ENCODE results near the gene STK11.

STK11 gene

DNA sequence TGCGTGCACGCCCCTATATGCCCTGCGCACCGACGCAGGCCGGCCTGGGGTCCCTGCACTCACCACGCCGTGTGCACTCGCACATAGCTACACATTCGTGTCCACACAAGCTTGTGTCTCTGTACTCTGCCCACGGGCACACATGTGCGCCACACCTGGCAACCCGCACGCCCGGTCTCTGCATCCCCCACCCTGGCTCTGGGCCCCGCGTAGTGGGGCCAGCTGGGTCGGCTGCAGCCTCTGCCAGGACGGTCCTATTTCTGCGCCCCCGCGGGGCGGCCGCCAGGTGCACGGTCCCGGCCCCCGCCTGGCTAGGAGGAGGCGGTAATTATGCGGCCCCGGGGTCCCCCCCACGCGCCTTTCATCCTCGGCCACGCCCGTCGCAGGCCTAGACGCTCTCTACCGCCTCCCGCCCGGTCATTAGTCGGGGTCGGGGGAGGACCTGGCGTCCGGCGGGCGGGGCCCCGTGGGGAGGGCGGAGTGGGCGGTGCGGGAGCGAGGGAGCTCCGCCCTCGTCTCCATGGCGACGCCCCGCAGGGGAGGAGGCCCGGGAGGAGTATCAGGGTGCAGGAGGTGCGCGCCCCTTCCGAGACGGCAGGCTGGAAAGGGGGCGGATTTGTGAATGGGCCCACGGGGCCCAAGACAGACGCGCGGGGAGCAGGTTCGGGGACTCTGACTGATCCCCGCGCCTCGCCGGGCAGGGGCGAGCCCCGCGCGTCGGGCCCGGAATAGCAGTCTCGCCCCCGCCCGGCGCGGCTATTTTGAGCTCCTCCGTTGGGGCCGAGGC, 60.7 kb downstream of the STK11 start:
- Histone ChIP-seq H3K79me1 (ENCODE audit: low read length) (peaks cover 7% of the 10 kb centered on the region), H3K27ac (ENCODE audit: low read depth, low read length) (peak overlapping the region; percentile 56), H4K8ac (ENCODE audit: low read depth, low read length) (no peak overlapping the region), H2BK120ac (ENCODE audit: low read depth, low read length) (no peak overlapping the region), H3K4me3 (ENCODE audit: low read length) (peak overlapping the region; percentile 26), H3K18ac (ENCODE audit: low read length) (peak overlapping the region; percentile 44), H3K4me1 (ENCODE audit: control insufficient read depth, low read depth, low read length) (peaks cover 11% of the 10 kb centered on the region), H2BK5ac (ENCODE audit: low read length) (no peak overlapping the region), H3K79me2 (ENCODE audit: control insufficient read depth, insufficient read depth, low read length) (peaks cover 17% of the 10 kb centered on the region), H4K5ac (ENCODE audit: low read length) (no peak overlapping the region), H3K4me2 (ENCODE audit: low read length) (peak overlapping the region; percentile 99), H3K23ac (ENCODE audit: low read length) (no peak overlapping the region), H3K4ac (ENCODE audit: low read depth, low read length) (no peak overlapping the region), H3K56ac (ENCODE audit: low read length) (peak overlapping the region; percentile 85), H3K9ac (ENCODE audit: low read length) (peak overlapping the region; percentile 83), H3K36me3 (ENCODE audit: control insufficient read depth, insufficient read depth, low read length) (peaks cover 2% of the 10 kb centered on the region), H3K27me3 (ENCODE audit: insufficient read depth, low read length, poor library complexity) (no peaks in the 10 kb centered on the region), H2BK15ac (replicated peaks; ENCODE audit: low read depth) (no peak overlapping the region), H2AK5ac (ENCODE audit: low read length) (no peak overlapping the region)
- DNase-seq = peak; percentile 91
- WGBS (ENCODE audit: extremely low coverage, insufficient coverage, low lambda C conversion rate) = no CpG with 5 or more reads among the region's 84 CpGs

DNA sequence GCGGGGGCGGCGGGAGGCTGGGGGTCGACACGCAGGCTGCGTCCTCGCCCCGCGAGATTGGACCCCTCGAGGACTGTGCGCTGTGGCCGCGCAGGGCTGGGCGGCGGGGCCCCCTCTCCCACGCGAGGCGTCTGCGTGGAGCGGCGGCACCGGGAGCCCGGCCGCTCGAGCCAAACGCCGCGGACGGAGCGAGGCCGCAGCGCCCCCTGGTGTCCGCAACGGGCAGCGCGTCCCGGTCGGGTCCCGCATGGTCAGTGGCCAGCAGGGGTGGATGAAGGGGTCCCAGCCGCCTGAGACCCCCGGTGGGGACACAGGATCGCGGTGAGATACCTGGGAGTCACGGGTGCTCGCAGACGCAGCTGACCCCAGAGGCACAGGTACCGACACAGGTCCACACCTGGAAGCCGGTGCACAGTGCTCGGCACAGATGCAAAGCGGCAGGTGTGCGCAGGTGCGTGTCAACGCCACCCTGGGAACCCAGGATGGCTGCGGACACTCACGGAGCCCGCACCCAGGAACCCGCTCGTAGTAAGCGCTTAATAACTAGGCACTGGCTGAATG, 61.4 kb downstream of the STK11 start:
- no peak overlapping the region for H4K5ac ChIP-seq (ENCODE audit: low read length)
- H3K18ac ChIP-seq (ENCODE audit: low read length) = no peak overlapping the region
- no peak overlapping the region for H3K27ac ChIP-seq (ENCODE audit: low read depth, low read length)
- H3K36me3 ChIP-seq (ENCODE audit: control insufficient read depth, insufficient read depth, low read length) = peaks cover 6% of the 10 kb centered on the region
- H2BK5ac ChIP-seq (ENCODE audit: low read length) = no peak overlapping the region
- DNase-seq = peak; percentile 55
- no peak overlapping the region for H2BK120ac ChIP-seq (ENCODE audit: low read depth, low read length)
- H3K9ac ChIP-seq (ENCODE audit: low read length) = peak overlapping the region; percentile 64
- no peak overlapping the region for H4K8ac ChIP-seq (ENCODE audit: low read depth, low read length)
- no peak overlapping the region for H3K4ac ChIP-seq (ENCODE audit: low read depth, low read length)
- no peak overlapping the region for H3K23ac ChIP-seq (ENCODE audit: low read length)
- peak overlapping the region; percentile 50 for H3K4me2 ChIP-seq (ENCODE audit: low read length)
- H3K4me3 ChIP-seq (ENCODE audit: low read length) = no peak overlapping the region
- peaks cover 24% of the 10 kb centered on the region for H3K79me2 ChIP-seq (ENCODE audit: control insufficient read depth, insufficient read depth, low read length)
- H2BK15ac ChIP-seq (replicated peaks; ENCODE audit: low read depth) = no peak overlapping the region
- peaks cover 11% of the 10 kb centered on the region for H3K4me1 ChIP-seq (ENCODE audit: control insufficient read depth, low read depth, low read length)
- H3K79me1 ChIP-seq (ENCODE audit: low read length) = peaks cover 8% of the 10 kb centered on the region
- WGBS (ENCODE audit: extremely low coverage, insufficient coverage, low lambda C conversion rate) = no CpG with 5 or more reads among the region's 59 CpGs
- no peak overlapping the region for H2AK5ac ChIP-seq (ENCODE audit: low read length)
- peak overlapping the region; percentile 85 for H3K56ac ChIP-seq (ENCODE audit: low read length)
- H3K27me3 ChIP-seq (ENCODE audit: insufficient read depth, low read length, poor library complexity) = no peaks in the 10 kb centered on the region

DNA sequence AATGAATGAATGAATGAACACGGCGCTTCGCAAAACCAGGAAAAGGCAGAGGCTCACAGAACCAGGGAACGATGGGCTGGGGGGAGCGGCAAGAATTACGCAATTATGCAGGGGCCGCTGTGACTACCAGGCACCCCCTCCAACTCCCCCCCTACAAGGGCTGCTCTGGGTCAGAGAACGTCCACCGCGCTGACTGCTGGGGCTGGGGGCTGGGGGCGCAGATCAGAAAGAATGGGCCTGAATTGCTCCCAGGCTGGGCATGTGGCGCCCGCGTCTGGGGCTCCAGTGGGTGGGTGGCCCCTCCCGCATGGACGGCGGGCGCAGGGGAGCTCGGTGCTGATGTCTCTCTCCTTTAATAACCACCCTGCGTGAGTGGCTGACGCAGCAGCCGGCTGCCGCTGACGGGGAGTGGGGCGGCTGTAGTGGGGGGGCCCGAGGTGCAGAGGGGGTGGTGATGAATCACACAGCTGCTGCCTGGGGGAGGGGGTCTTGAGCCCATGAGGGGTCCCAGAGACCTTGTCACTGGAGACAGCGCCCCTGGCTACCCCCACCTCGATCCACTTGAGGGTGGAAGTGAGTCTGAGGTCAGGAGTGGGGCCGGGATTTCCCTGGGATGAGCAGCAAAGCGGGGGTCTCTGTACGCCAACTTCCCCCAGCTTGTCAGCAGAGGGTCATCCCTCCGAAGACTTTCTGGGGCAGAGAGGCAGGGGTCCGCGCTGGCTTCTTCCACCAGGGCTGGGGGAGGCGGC, 62.1 kb downstream of the STK11 start:
- peaks cover 11% of the 10 kb centered on the region for H3K79me1 ChIP-seq (ENCODE audit: low read length)
- H4K5ac ChIP-seq (ENCODE audit: low read length) = no peak overlapping the region
- H3K4me2 ChIP-seq (ENCODE audit: low read length) = no peak overlapping the region
- peaks cover 8% of the 10 kb centered on the region for H3K4me1 ChIP-seq (ENCODE audit: control insufficient read depth, low read depth, low read length)
- WGBS (ENCODE audit: extremely low coverage, insufficient coverage, low lambda C conversion rate) = no CpG with 5 or more reads among the region's 35 CpGs
- H2BK120ac ChIP-seq (ENCODE audit: low read depth, low read length) = no peak overlapping the region
- no peak overlapping the region for H3K18ac ChIP-seq (ENCODE audit: low read length)
- no peak overlapping the region for H4K8ac ChIP-seq (ENCODE audit: low read depth, low read length)
- H2BK5ac ChIP-seq (ENCODE audit: low read length) = no peak overlapping the region
- H3K27me3 ChIP-seq (ENCODE audit: insufficient read depth, low read length, poor library complexity) = no peaks in the 10 kb centered on the region
- H3K4me3 ChIP-seq (ENCODE audit: low read length) = no peak overlapping the region
- no peak overlapping the region for H2AK5ac ChIP-seq (ENCODE audit: low read length)
- no peak overlapping the region for H3K23ac ChIP-seq (ENCODE audit: low read length)
- H3K79me2 ChIP-seq (ENCODE audit: control insufficient read depth, insufficient read depth, low read length) = peaks cover 28% of the 10 kb centered on the region
- H3K56ac ChIP-seq (ENCODE audit: low read length) = no peak overlapping the region
- peaks cover 10% of the 10 kb centered on the region for H3K36me3 ChIP-seq (ENCODE audit: control insufficient read depth, insufficient read depth, low read length)
- H3K4ac ChIP-seq (ENCODE audit: low read depth, low read length) = no peak overlapping the region
- H2BK15ac ChIP-seq (replicated peaks; ENCODE audit: low read depth) = no peak overlapping the region
- H3K9ac ChIP-seq (ENCODE audit: low read length) = no peak overlapping the region
- DNase-seq = no peak
- H3K27ac ChIP-seq (ENCODE audit: low read depth, low read length) = no peak overlapping the region

DNA sequence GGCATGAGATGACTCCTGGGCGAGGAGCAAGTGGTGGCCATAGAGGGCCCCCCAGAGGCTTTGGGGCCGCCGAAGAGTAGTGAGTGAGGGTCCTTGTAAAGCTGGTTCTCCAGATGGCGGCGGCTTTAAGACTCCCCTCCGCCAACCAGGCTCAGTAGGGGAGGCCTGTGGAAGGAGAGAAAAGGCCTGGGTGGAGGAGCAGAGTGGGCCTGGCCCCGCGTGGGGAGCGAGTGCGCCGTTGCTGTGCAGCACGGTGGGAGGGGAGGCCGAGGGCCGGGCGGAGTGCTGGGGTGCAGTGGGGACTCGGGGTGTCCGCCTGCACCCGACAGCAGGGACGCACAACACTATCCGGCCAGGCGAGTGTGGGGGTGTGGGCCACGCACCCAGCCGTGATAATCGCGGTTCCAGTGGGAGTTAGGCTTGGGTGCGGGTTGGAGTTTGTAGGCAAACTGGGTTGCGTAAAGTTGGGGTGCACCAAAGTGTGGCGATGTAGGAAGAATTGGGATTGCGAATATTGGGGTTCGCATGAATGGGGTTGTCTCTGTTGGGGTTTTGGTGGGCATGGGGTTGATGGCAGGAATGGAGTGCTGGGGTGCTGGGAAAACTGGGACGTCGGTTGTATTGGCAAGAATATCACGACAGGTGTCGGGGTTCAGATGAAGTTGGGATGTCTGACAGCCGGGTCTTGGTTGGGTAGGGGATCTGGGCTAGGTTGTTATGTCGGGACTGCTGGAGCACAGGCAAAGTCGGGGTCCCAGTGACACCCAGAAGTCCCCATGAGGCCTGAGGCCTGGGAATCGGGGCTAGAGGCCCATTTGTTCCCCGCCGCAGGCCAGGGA, 62.9 kb downstream of the STK11 start:
- peak overlapping the region; percentile 33 for H3K4me2 ChIP-seq (ENCODE audit: low read length)
- H3K79me1 ChIP-seq (ENCODE audit: low read length) = peaks cover 13% of the 10 kb centered on the region
- H3K27me3 ChIP-seq (ENCODE audit: insufficient read depth, low read length, poor library complexity) = no peaks in the 10 kb centered on the region
- H3K56ac ChIP-seq (ENCODE audit: low read length) = peak overlapping the region; percentile 58
- H3K36me3 ChIP-seq (ENCODE audit: control insufficient read depth, insufficient read depth, low read length) = peaks cover 10% of the 10 kb centered on the region
- H4K8ac ChIP-seq (ENCODE audit: low read depth, low read length) = no peak overlapping the region
- no peak overlapping the region for H3K18ac ChIP-seq (ENCODE audit: low read length)
- no peak overlapping the region for H2BK15ac ChIP-seq (replicated peaks; ENCODE audit: low read depth)
- H2BK120ac ChIP-seq (ENCODE audit: low read depth, low read length) = no peak overlapping the region
- peak overlapping the region; percentile 54 for H3K9ac ChIP-seq (ENCODE audit: low read length)
- 100% methylated on average over 3 of the region's 40 CpGs for WGBS (ENCODE audit: extremely low coverage, insufficient coverage, low lambda C conversion rate)
- peaks cover 7% of the 10 kb centered on the region for H3K4me1 ChIP-seq (ENCODE audit: control insufficient read depth, low read depth, low read length)
- H3K27ac ChIP-seq (ENCODE audit: low read depth, low read length) = no peak overlapping the region
- DNase-seq = no peak
- H3K4ac ChIP-seq (ENCODE audit: low read depth, low read length) = no peak overlapping the region
- no peak overlapping the region for H4K5ac ChIP-seq (ENCODE audit: low read length)
- no peak overlapping the region for H3K4me3 ChIP-seq (ENCODE audit: low read length)
- H3K23ac ChIP-seq (ENCODE audit: low read length) = no peak overlapping the region
- H2BK5ac ChIP-seq (ENCODE audit: low read length) = no peak overlapping the region
- no peak overlapping the region for H2AK5ac ChIP-seq (ENCODE audit: low read length)
- peaks cover 34% of the 10 kb centered on the region for H3K79me2 ChIP-seq (ENCODE audit: control insufficient read depth, insufficient read depth, low read length)

DNA sequence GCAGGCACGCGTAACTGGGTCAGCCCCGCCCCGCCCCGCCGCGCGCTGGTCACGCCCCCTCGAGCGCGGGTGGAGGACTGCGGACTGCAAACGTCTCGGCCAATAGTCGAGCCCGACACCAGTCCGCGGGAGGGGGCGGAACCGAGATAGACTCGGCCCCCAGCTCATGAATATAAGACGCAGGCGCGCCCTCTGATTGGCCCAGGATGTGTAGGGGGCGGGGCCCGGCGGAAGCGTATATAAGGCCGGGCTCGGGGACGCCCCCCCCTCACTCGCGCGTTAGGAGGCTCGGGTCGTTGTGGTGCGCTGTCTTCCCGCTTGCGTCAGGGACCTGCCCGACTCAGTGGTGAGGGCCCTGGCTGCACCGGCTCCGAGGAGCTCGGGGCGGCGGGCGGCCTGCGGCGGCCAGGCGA, 63.5 kb downstream of the STK11 start, which contains the start of gene CIRBP:
Gene CIRBP, plus strand, starts transcription at position 268 of the 413 bp plus-strand sequence. CDS start 1,602 bp downstream, outside the sequence.
- peak within 1 kb of the TSS; percentile 55 for H2AK5ac ChIP-seq (ENCODE audit: low read length)
- H3K79me1 ChIP-seq (ENCODE audit: low read length) = peaks cover 13% of the 10 kb centered on the region
- peak within 1 kb of the TSS; percentile 73 for H3K4me3 ChIP-seq (ENCODE audit: low read length)
- no peak within 1 kb of the TSS for H2BK15ac ChIP-seq (replicated peaks; ENCODE audit: low read depth)
- H3K4me1 ChIP-seq (ENCODE audit: control insufficient read depth, low read depth, low read length) = peaks cover 7% of the 10 kb centered on the region
- H3K36me3 ChIP-seq (ENCODE audit: control insufficient read depth, insufficient read depth, low read length) = peaks cover 10% of the 10 kb centered on the region
- no peak within 1 kb of the TSS for H4K5ac ChIP-seq (ENCODE audit: low read length)
- peak within 1 kb of the TSS; percentile 92 for H3K23ac ChIP-seq (ENCODE audit: low read length)
- H4K8ac ChIP-seq (ENCODE audit: low read depth, low read length) = no peak within 1 kb of the TSS
- peak within 1 kb of the TSS; percentile 94 for H2BK5ac ChIP-seq (ENCODE audit: low read length)
- peak within 1 kb of the TSS; percentile 98 for H3K56ac ChIP-seq (ENCODE audit: low read length)
- H2BK120ac ChIP-seq (ENCODE audit: low read depth, low read length) = peak within 1 kb of the TSS; percentile 4
- H3K27ac ChIP-seq (ENCODE audit: low read depth, low read length) = peak within 1 kb of the TSS; percentile 97
- H3K18ac ChIP-seq (ENCODE audit: low read length) = peak within 1 kb of the TSS; percentile 94
- H3K4me2 ChIP-seq (ENCODE audit: low read length) = peak within 1 kb of the TSS; percentile 67
- WGBS (ENCODE audit: extremely low coverage, insufficient coverage, low lambda C conversion rate) = no CpG with 5 or more reads among the region's 50 CpGs
- peak within 1 kb of the TSS; percentile 95 for H3K4ac ChIP-seq (ENCODE audit: low read depth, low read length)
- peak; percentile 99 for DNase-seq
- peak within 1 kb of the TSS; percentile 96 for H3K9ac ChIP-seq (ENCODE audit: low read length)
- peaks cover 36% of the 10 kb centered on the region for H3K79me2 ChIP-seq (ENCODE audit: control insufficient read depth, insufficient read depth, low read length)
- no peaks in the 10 kb centered on the region for H3K27me3 ChIP-seq (ENCODE audit: insufficient read depth, low read length, poor library complexity)

Data from mesendoderm (in vitro differentiated cells).